ENCODE results near the gene RAG1.

GRCh38 chr11:36617543-36618362 is 49.9 kb downstream of the RAG1 start:
- no peak for TF ChIP-seq EZH2 (IDR thresholded peaks at IDR 0.05; ENCODE audit: borderline replicate concordance, low read depth, low read length)
- no peak for TF ChIP-seq ZNF3 (CRISPR knock-in tag; IDR thresholded peaks at IDR 0.05)
- TF ChIP-seq CHD1 (IDR thresholded peaks at IDR 0.05; ENCODE audit: low read length) = no peak
- TF ChIP-seq ZNF780A (CRISPR knock-in tag; IDR thresholded peaks at IDR 0.05) = no peak
- no peak for TF ChIP-seq CBX8 (IDR thresholded peaks at IDR 0.05; ENCODE audit: borderline replicate concordance, extremely low read depth, low read depth, low read length, poor library complexity, severe bottlenecking)
- no peak for TF ChIP-seq KLF1 (tag; IDR thresholded peaks at IDR 0.05)
- TF ChIP-seq SMAD3 (CRISPR knock-in tag; conservative IDR thresholded peaks at IDR 0.05) = no peak
- TF ChIP-seq LARP7 (IDR thresholded peaks at IDR 0.05) = no peak
- TF ChIP-seq, protein P1, sequence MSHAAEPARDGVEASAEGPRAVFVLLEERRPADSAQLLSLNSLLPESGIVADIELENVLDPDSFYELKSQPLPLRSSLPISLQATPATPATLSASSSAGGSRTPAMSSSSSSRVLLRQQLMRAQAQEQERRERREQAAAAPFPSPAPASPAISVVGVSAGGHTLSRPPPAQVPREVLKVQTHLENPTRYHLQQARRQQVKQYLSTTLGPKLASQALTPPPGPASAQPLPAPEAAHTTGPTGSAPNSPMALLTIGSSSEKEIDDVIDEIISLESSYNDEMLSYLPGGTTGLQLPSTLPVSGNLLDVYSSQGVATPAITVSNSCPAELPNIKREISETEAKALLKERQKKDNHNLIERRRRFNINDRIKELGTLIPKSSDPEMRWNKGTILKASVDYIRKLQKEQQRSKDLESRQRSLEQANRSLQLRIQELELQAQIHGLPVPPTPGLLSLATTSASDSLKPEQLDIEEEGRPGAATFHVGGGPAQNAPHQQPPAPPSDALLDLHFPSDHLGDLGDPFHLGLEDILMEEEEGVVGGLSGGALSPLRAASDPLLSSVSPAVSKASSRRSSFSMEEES (CRISPR knock-in tag; IDR thresholded peaks at IDR 0.05) = no peak
- TF ChIP-seq CREB5 (CRISPR knock-in tag; IDR thresholded peaks at IDR 0.05) = no peak
- TF ChIP-seq ETS1 (conservative IDR thresholded peaks at IDR 0.05; ENCODE audit: control insufficient read depth, low read depth, low read length) = no peak
- no peak for TF ChIP-seq ETV6 (IDR thresholded peaks at IDR 0.05; ENCODE audit: borderline replicate concordance in 1 of 2, low read depth in 2 of 2, low read length in 1 of 2)
- TF ChIP-seq ETV6 (CRISPR knock-in tag; IDR thresholded peaks at IDR 0.05; ENCODE audit: borderline replicate concordance) = no peak
- TF ChIP-seq NR2C2 (CRISPR knock-in tag; IDR thresholded peaks at IDR 0.05) = no peak
- TF ChIP-seq NR2C2 (tag; IDR thresholded peaks at IDR 0.05) = peak; percentile 62; the same call in 1 of the 2 replicates

Measured in K562 (cell line).